Hepatocyte (in vitro differentiated cells): Measurements from ENCODE around the gene SRPRA. TPM values are rescaled to one million over a fixed set of nuclear protein-coding genes. Genes with fewer than 3 reads are reported as not detected.

Source experiments
- DNase-seq: peaks from one replicate; pipeline ENCODE4 v3.0.0-alpha.2; 2016; ENCODE audit warnings: low spot score
- H2AFZ ChIP-seq: fragments of 200-600 bp; sonication (generic); 2 replicates; pipeline ENCODE4 v1.6.0; 2016; ENCODE audit warnings: antibody characterized with exemption, mild to moderate bottlenecking
- H3K27ac ChIP-seq: fragments of 200-600 bp; sonication (generic); 2 replicates; pipeline ENCODE4 v1.5.1; 2016; ENCODE audit warnings: mild to moderate bottlenecking
- H3K27me3 ChIP-seq: fragments of 200-600 bp; sonication (generic); 2 replicates; pipeline ENCODE4 v1.6.1; 2016
- H3K36me3 ChIP-seq: fragments of 200-600 bp; sonication (generic); replicated peaks from 2 replicates; pipeline ENCODE4 v1.5.1; 2016; ENCODE audit warnings: low read depth; ENCODE audit not compliant: insufficient read depth
- H3K4me1 ChIP-seq: fragments of 200-600 bp; sonication (generic); 2 replicates; pipeline ENCODE4 v1.5.1; 2016; ENCODE audit warnings: mild to moderate bottlenecking, moderate library complexity; ENCODE audit not compliant: insufficient read depth
- H3K4me2 ChIP-seq: fragments of 200-600 bp; sonication (generic); 2 replicates; pipeline ENCODE4 v1.6.0; 2016
- H3K4me3 ChIP-seq: fragments of 200-600 bp; sonication (generic); 2 replicates; pipeline ENCODE4 v1.5.1; 2016; ENCODE audit warnings: mild to moderate bottlenecking
- H3K79me2 ChIP-seq: fragments of 200-600 bp; sonication (generic); 2 replicates; pipeline ENCODE4 v1.6.0; 2017; ENCODE audit warnings: mild to moderate bottlenecking
- H3K9me2 ChIP-seq: fragments of 200-600 bp; sonication (generic); replicated peaks from 2 replicates; pipeline ENCODE4 v1.6.0; 2017; ENCODE audit warnings: mild to moderate bottlenecking; ENCODE audit not compliant: insufficient read depth
- H3K9me3 ChIP-seq: fragments of 200-600 bp; sonication (generic); 2 replicates; pipeline ENCODE4 v1.5.1; 2016; ENCODE audit warnings: low read depth, mild to moderate bottlenecking
- H4K20me1 ChIP-seq: fragments of 200-600 bp; sonication (generic); 2 replicates; pipeline ENCODE4 v1.6.0; 2016; ENCODE audit warnings: mild to moderate bottlenecking; ENCODE audit not compliant: insufficient read depth, poor library complexity, severe bottlenecking
- EZH2 ChIP-seq: fragments of 200-600 bp; sonication (generic); IDR thresholded peaks from 2 replicates; pipeline ENCODE4 v1.6.1; 2016; ENCODE audit warnings: antibody characterized with exemption, mild to moderate bottlenecking, borderline replicate concordance
- EZH2phosphoT487 ChIP-seq: fragments of 200-600 bp; sonication (generic); IDR thresholded peaks from one replicate; pipeline ENCODE4 v1.6.1; 2018; ENCODE audit warnings: antibody characterized with exemption, mild to moderate bottlenecking, low read depth, moderate library complexity; ENCODE audit not compliant: unreplicated experiment, severe bottlenecking
- WGBS: methylation state at CpG from one replicate; pipeline ENCODE4 v1.1.6; 2016; ENCODE audit warnings: low lambda C conversion rate; ENCODE audit errors: missing lambda C conversion rate; 5-methylcytosine and 5-hydroxymethylcytosine counted together
- polyA plus RNA-seq: library from polyadenylated mRNA; unstranded; fragments of >200 nt; fragmentation: Nextera tagmentation; extraction: Ambion mirVana; gene quantifications from 2 replicates; pipeline ENCODE4 v1.2.1, GENCODE V29; 2016
- total RNA-seq: library from RNA; depleted of rRNA; stranded (reverse); fragments of >200 nt; gene quantifications from 2 replicates; pipeline ENCODE4 v1.2.3, GENCODE V29; 2014
- TF ChIP-seq, protein P1 (sequence below): fragments of 200-600 bp; sonication (generic); IDR thresholded peaks from 2 replicates; pipeline ENCODE4 v1.5.1; 2016; ENCODE audit warnings: antibody characterized with exemption, mild to moderate bottlenecking; ENCODE audit not compliant: poor library complexity

Gene SRPRA
- total and polyA plus RNA-seq, 2 experiments from 2014 or later = 80.4 to 85.7 TPM

- Histone ChIP-seq H3K79me2 (peaks cover 67% of the 10 kb centered on the region), H3K27ac (no peak overlapping the region), H3K27me3 (no peaks in the 10 kb centered on the region), H3K9me2 (no peaks in the 10 kb centered on the region), H3K4me3 (no peak overlapping the region), H3K4me1 (no peaks in the 10 kb centered on the region), H3K9me3 (no peaks in the 10 kb centered on the region), H3K4me2 (no peak overlapping the region), H3K36me3 (no peaks in the 10 kb centered on the region), H4K20me1 (peaks cover 9% of the 10 kb centered on the region), H2AFZ (no peak overlapping the region)
- DNase-seq = no peak
- 95% methylated on average over 11 of the region's 15 CpGs for WGBS
- TF ChIP-seq, protein P1, sequence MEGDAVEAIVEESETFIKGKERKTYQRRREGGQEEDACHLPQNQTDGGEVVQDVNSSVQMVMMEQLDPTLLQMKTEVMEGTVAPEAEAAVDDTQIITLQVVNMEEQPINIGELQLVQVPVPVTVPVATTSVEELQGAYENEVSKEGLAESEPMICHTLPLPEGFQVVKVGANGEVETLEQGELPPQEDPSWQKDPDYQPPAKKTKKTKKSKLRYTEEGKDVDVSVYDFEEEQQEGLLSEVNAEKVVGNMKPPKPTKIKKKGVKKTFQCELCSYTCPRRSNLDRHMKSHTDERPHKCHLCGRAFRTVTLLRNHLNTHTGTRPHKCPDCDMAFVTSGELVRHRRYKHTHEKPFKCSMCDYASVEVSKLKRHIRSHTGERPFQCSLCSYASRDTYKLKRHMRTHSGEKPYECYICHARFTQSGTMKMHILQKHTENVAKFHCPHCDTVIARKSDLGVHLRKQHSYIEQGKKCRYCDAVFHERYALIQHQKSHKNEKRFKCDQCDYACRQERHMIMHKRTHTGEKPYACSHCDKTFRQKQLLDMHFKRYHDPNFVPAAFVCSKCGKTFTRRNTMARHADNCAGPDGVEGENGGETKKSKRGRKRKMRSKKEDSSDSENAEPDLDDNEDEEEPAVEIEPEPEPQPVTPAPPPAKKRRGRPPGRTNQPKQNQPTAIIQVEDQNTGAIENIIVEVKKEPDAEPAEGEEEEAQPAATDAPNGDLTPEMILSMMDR = no peak
- TF ChIP-seq EZH2 = no peak
- TF ChIP-seq EZH2phosphoT487 = no peak
Measured at GRCh38 chr11:126226334-126227084, 42.2 kb downstream of the SRPRA start.

GRCh38 chr11:126225295-126225665, 43.4 kb downstream of the SRPRA start:
- H3K79me2 ChIP-seq = peaks cover 79% of the 10 kb centered on the region
- WGBS = 99% methylated on average over 2 of the region's 2 CpGs
- TF ChIP-seq EZH2 = no peak
- TF ChIP-seq, protein P1 = no peak
- TF ChIP-seq EZH2phosphoT487 = no peak

GRCh38 chr11:126224647-126225294, 43.9 kb downstream of the SRPRA start:
- peaks cover 9% of the 10 kb centered on the region for H4K20me1 ChIP-seq
- H3K4me2 ChIP-seq = no peak overlapping the region
- H3K27ac ChIP-seq = no peak overlapping the region
- no peaks in the 10 kb centered on the region for H3K9me3 ChIP-seq
- no peak for DNase-seq
- no peaks in the 10 kb centered on the region for H3K4me1 ChIP-seq
- no peaks in the 10 kb centered on the region for H3K36me3 ChIP-seq
- no peaks in the 10 kb centered on the region for H3K27me3 ChIP-seq
- peaks cover 84% of the 10 kb centered on the region for H3K79me2 ChIP-seq
- no peaks in the 10 kb centered on the region for H3K9me2 ChIP-seq
- H2AFZ ChIP-seq = no peak overlapping the region
- TF ChIP-seq, protein P1 = no peak
- no peak for TF ChIP-seq EZH2
- TF ChIP-seq EZH2phosphoT487 = no peak
- WGBS = 94% methylated on average over 6 of the region's 6 CpGs
- no peak overlapping the region for H3K4me3 ChIP-seq

More at GRCh38 chr11:126225295-126225665, 43.4 kb downstream of the SRPRA start:
- no peaks in the 10 kb centered on the region for H3K4me1 ChIP-seq
- H2AFZ ChIP-seq = no peak overlapping the region
- no peak for DNase-seq
- H3K9me3 ChIP-seq = no peaks in the 10 kb centered on the region
- H3K4me3 ChIP-seq = no peak overlapping the region
- H3K9me2 ChIP-seq = no peaks in the 10 kb centered on the region
- H3K36me3 ChIP-seq = no peaks in the 10 kb centered on the region
- H3K27me3 ChIP-seq = no peaks in the 10 kb centered on the region
- H3K4me2 ChIP-seq = no peak overlapping the region
- H4K20me1 ChIP-seq = peaks cover 9% of the 10 kb centered on the region
- H3K27ac ChIP-seq = no peak overlapping the region
